Liver (tissue), 9 donors: ENCODE measurements around the gene PPT1. TPM values are rescaled to one million over a fixed set of nuclear protein-coding genes. Genes with fewer than 3 reads are reported as not detected.

ENCODE experiments used
- DNase-seq: peaks from one replicate; pipeline ENCODE4 v3.0.0-alpha.2; 2017; ENCODE audit warnings: low spot score
- H3K27ac ChIP-seq, 2 donors: one replicate each; pipeline ENCODE4 v1.7.0; 2013; ENCODE audit warnings: inconsistent platforms in 2 of 2, low read length in 2 of 2, control low read depth in 1 of 2, low read depth in 1 of 2, mild to moderate bottlenecking in 1 of 2
- H3K27me3 ChIP-seq, 4 donors: one replicate each; pipeline versions ENCODE4 v1.6.1 to v1.7.0; 2013; ENCODE audit warnings: low read length in 3 of 4, inconsistent platforms in 1 of 4, mild to moderate bottlenecking in 1 of 4, moderate library complexity in 1 of 4; ENCODE audit not compliant: control insufficient read depth in 4 of 4, insufficient read depth in 4 of 4
- H3K36me3 ChIP-seq, 4 donors: one replicate each; pipeline versions ENCODE4 v1.6.1 to v1.7.0; 2013; ENCODE audit warnings: low read length in 3 of 4, mild to moderate bottlenecking in 3 of 4, low read depth in 1 of 4, moderate library complexity in 1 of 4; ENCODE audit not compliant: control insufficient read depth in 4 of 4, insufficient read depth in 3 of 4
- H3K4me1 ChIP-seq, 4 donors: one replicate each; pipeline versions ENCODE4 v1.6.1 to v1.7.0; 2013; ENCODE audit warnings: low read length in 3 of 4, mild to moderate bottlenecking in 3 of 4, moderate library complexity in 1 of 4; ENCODE audit not compliant: control insufficient read depth in 4 of 4, insufficient read depth in 4 of 4
- H3K4me3 ChIP-seq, 3 donors: one replicate each; pipeline versions ENCODE4 v1.6.1 to v1.7.0; 2013; ENCODE audit warnings: low read length in 3 of 3, control low read depth in 1 of 3, low read depth in 1 of 3, mild to moderate bottlenecking in 1 of 3
- H3K9ac ChIP-seq, 2 donors: one replicate each; pipeline ENCODE4 v1.7.0; 2013; ENCODE audit warnings: low read length in 2 of 2, mild to moderate bottlenecking in 2 of 2, moderate library complexity in 2 of 2, control low read depth in 1 of 2, low read depth in 1 of 2
- H3K9me3 ChIP-seq, 4 donors: one replicate each; pipeline versions ENCODE4 v1.6.1 to v1.7.0; 2013; ENCODE audit warnings: low read length in 3 of 4; ENCODE audit not compliant: control insufficient read depth in 4 of 4
- EGR1 ChIP-seq, 2 donors: IDR thresholded peaks; 2 replicates each; pipeline ENCODE4 v1.6.1; 2016 to 2018; ENCODE audit warnings: antibody characterized with exemption in 2 of 2, low read depth in 2 of 2
- FOXA1 ChIP-seq: IDR thresholded peaks from 2 replicates; pipeline ENCODE4 v1.6.1; 2016; ENCODE audit warnings: antibody characterized with exemption
- GABPA ChIP-seq, 2 donors: IDR thresholded peaks in 1 of 2; conservative IDR thresholded peaks in 1 of 2; 2 replicates each; pipeline ENCODE4 v1.6.1; 2016; ENCODE audit warnings: antibody characterized with exemption in 2 of 2, mild to moderate bottlenecking in 1 of 2, moderate library complexity in 1 of 2
- HNF4A ChIP-seq, 2 donors: conservative IDR thresholded peaks; 2 replicates each; pipeline ENCODE4 v1.6.1; 2016; ENCODE audit warnings: antibody characterized with exemption in 2 of 2, mild to moderate bottlenecking in 2 of 2
- JUND ChIP-seq, 2 donors: IDR thresholded peaks; 2 replicates each; pipeline ENCODE4 v1.6.1; 2016; ENCODE audit warnings: antibody characterized with exemption in 2 of 2
- NR2F2 ChIP-seq: IDR thresholded peaks from 2 replicates; pipeline ENCODE4 v1.6.1; 2016; ENCODE audit warnings: antibody characterized with exemption
- SP1 ChIP-seq: IDR thresholded peaks from 2 replicates; pipeline ENCODE4 v1.6.1; 2018; ENCODE audit warnings: antibody characterized with exemption, mild to moderate bottlenecking
- TAF1 ChIP-seq: conservative IDR thresholded peaks from 2 replicates; pipeline ENCODE4 v1.6.1; 2016; ENCODE audit warnings: antibody characterized with exemption, mild to moderate bottlenecking
- YY1 ChIP-seq: IDR thresholded peaks from 2 replicates; pipeline ENCODE4 v1.6.1; 2016; ENCODE audit warnings: antibody characterized with exemption, mild to moderate bottlenecking
- WGBS: extraction: QIAGEN DNeasy Blood & Tissue Kit; methylation state at CpG from one replicate; pipeline ENCODE4 v1.1.7; 2013; 5-methylcytosine and 5-hydroxymethylcytosine counted together
- polyA plus RNA-seq, 2 donors: library from polyadenylated mRNA; stranded (reverse) in 1 of 2; unstranded in 1 of 2; fragments of 200-250 nt in 1 of 2; fragments of >200 nt in 1 of 2; fragmentation: Nextera tagmentation in 1 of 2; extraction: Ambion mirVana in 1 of 2; gene quantifications; one replicate each; pipeline versions ENCODE4 v1.2.1 to v1.2.3, GENCODE V29; 2013 to 2015
- total RNA-seq, 2 donors: library from RNA; depleted of rRNA; stranded (reverse); fragments of >200 nt; gene quantifications; one replicate each; pipeline ENCODE4 v1.2.3, GENCODE V29; 2014
- TF ChIP-seq, protein P1 (sequence below): fragments of 150-350 bp; IDR thresholded peaks from 2 replicates; pipeline ENCODE4 v1.5.1; 2017; ENCODE audit warnings: improper control_type of control experiment, low read depth, low read length; ENCODE audit not compliant: missing input control
- TF ChIP-seq, protein P2 (sequence below): IDR thresholded peaks from 2 replicates; pipeline ENCODE4 v1.6.1; 2016; ENCODE audit warnings: antibody characterized with exemption
- TF ChIP-seq, protein P3 (sequence below): IDR thresholded peaks from 2 replicates; pipeline ENCODE4 v1.6.1; 2016; ENCODE audit warnings: antibody characterized with exemption
- TF ChIP-seq, protein P4 (sequence below): IDR thresholded peaks from 2 replicates; pipeline ENCODE4 v1.6.1; 2016; ENCODE audit warnings: antibody characterized with exemption, mild to moderate bottlenecking
- donor health status: healthy.
- donor health status: healthy.
- donor health status: healthy.
- donor health status: healthy.
- donor health status: healthy.

Gene PPT1
- total and polyA plus RNA-seq, 4 donors, result 15.4 to 46.8 (median 27.1) TPM

DNA sequence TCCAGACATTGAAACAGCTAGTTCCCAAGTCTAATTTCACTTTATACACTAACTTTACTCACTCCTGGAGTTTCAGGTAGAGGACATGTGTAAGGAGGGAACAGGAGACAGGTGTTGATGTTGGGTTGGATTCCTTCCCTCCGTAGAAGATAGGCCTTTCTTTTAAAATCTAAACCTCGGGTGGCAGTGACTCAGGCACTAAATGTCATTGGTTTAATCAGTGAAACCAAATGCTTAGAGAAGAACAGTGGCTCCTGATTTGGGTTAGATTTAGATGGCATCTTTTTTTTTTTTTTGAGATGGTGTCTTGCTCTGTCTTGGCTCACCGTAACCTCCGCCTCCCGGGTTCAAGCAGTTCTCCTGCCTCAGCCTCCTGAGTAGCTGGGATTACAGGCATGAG lies 49.3 kb downstream of the PPT1 start:
- WGBS, result 93% methylated on average over 5 of the region's 5 CpGs
- H3K9ac ChIP-seq, result no peak overlapping the region
- peaks cover 0 to 5% (median 1%) of the 10 kb centered on the region in 4 donors for H3K4me1 ChIP-seq
- no peak overlapping the region for H3K27ac ChIP-seq
- H3K27me3 ChIP-seq, result no peaks in the 10 kb centered on the region
- TF ChIP-seq, protein P1, sequence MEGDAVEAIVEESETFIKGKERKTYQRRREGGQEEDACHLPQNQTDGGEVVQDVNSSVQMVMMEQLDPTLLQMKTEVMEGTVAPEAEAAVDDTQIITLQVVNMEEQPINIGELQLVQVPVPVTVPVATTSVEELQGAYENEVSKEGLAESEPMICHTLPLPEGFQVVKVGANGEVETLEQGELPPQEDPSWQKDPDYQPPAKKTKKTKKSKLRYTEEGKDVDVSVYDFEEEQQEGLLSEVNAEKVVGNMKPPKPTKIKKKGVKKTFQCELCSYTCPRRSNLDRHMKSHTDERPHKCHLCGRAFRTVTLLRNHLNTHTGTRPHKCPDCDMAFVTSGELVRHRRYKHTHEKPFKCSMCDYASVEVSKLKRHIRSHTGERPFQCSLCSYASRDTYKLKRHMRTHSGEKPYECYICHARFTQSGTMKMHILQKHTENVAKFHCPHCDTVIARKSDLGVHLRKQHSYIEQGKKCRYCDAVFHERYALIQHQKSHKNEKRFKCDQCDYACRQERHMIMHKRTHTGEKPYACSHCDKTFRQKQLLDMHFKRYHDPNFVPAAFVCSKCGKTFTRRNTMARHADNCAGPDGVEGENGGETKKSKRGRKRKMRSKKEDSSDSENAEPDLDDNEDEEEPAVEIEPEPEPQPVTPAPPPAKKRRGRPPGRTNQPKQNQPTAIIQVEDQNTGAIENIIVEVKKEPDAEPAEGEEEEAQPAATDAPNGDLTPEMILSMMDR, result no peak
- no peak for TF ChIP-seq NR2F2
- no peak for TF ChIP-seq FOXA1
- TF ChIP-seq JUND (IDR thresholded peaks at IDR 0.05), result no peak
- no peak for TF ChIP-seq TAF1
- TF ChIP-seq EGR1 (IDR thresholded peaks at IDR 0.05; ENCODE audit: low read depth in 2 of 2), result no peak
- no peak for TF ChIP-seq HNF4A (conservative IDR thresholded peaks at IDR 0.05)
- TF ChIP-seq, protein P2, sequence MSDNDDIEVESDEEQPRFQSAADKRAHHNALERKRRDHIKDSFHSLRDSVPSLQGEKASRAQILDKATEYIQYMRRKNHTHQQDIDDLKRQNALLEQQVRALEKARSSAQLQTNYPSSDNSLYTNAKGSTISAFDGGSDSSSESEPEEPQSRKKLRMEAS, result no peak
- no peak overlapping the region for H3K4me3 ChIP-seq
- no peak for DNase-seq
- peaks cover 0 to 3% (median 1%) of the 10 kb centered on the region in 4 donors for H3K36me3 ChIP-seq
- no peaks in the 10 kb centered on the region for H3K9me3 ChIP-seq

DNA sequence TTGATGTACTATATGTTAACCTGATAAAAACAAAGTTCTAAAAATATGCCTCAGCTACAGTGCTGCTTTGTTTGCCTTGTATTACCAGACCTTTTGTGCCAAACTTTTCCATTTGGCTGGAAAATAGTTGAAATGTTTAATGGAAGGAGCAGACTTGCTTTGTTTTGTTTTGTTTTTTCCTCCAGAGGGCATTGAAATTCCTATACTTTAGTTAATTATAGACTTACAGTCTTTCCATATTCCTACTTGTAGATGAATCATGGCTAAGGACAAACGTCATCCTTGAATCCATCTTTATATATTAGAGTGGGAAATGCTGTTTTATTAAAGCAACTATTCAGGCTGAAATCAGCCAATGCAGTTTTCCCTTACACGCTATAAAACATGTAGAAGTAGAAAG lies 49.8 kb downstream of the PPT1 start:
- Histone ChIP-seq H3K27ac (no peak overlapping the region), H3K36me3 (peaks cover 0 to 4% (median 1%) of the 10 kb centered on the region in 4 donors), H3K9me3 (no peaks in the 10 kb centered on the region), H3K4me1 (peaks cover 0 to 9% (median 6%) of the 10 kb centered on the region in 4 donors), H3K27me3 (no peaks in the 10 kb centered on the region), H3K9ac (no peak overlapping the region), H3K4me3 (no peak overlapping the region)
- TF ChIP-seq, protein P3, sequence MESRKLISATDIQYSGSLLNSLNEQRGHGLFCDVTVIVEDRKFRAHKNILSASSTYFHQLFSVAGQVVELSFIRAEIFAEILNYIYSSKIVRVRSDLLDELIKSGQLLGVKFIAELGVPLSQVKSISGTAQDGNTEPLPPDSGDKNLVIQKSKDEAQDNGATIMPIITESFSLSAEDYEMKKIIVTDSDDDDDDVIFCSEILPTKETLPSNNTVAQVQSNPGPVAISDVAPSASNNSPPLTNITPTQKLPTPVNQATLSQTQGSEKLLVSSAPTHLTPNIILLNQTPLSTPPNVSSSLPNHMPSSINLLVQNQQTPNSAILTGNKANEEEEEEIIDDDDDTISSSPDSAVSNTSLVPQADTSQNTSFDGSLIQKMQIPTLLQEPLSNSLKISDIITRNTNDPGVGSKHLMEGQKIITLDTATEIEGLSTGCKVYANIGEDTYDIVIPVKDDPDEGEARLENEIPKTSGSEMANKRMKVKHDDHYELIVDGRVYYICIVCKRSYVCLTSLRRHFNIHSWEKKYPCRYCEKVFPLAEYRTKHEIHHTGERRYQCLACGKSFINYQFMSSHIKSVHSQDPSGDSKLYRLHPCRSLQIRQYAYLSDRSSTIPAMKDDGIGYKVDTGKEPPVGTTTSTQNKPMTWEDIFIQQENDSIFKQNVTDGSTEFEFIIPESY, result no peak
- TF ChIP-seq, protein P2, result no peak
- no peak for TF ChIP-seq FOXA1
- no peak for TF ChIP-seq HNF4A (conservative IDR thresholded peaks at IDR 0.05)
- TF ChIP-seq, protein P4, sequence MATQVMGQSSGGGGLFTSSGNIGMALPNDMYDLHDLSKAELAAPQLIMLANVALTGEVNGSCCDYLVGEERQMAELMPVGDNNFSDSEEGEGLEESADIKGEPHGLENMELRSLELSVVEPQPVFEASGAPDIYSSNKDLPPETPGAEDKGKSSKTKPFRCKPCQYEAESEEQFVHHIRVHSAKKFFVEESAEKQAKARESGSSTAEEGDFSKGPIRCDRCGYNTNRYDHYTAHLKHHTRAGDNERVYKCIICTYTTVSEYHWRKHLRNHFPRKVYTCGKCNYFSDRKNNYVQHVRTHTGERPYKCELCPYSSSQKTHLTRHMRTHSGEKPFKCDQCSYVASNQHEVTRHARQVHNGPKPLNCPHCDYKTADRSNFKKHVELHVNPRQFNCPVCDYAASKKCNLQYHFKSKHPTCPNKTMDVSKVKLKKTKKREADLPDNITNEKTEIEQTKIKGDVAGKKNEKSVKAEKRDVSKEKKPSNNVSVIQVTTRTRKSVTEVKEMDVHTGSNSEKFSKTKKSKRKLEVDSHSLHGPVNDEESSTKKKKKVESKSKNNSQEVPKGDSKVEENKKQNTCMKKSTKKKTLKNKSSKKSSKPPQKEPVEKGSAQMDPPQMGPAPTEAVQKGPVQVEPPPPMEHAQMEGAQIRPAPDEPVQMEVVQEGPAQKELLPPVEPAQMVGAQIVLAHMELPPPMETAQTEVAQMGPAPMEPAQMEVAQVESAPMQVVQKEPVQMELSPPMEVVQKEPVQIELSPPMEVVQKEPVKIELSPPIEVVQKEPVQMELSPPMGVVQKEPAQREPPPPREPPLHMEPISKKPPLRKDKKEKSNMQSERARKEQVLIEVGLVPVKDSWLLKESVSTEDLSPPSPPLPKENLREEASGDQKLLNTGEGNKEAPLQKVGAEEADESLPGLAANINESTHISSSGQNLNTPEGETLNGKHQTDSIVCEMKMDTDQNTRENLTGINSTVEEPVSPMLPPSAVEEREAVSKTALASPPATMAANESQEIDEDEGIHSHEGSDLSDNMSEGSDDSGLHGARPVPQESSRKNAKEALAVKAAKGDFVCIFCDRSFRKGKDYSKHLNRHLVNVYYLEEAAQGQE, result no peak
- no peak for TF ChIP-seq TAF1
- TF ChIP-seq GABPA (IDR thresholded peaks at IDR 0.05 in 1 of 2, conservative IDR thresholded peaks at IDR 0.05 in 1 of 2), result no peak
- TF ChIP-seq YY1, result no peak
- TF ChIP-seq SP1, result no peak
- no peak for DNase-seq
- WGBS, result 83% methylated on average over 2 of the region's 2 CpGs
